ENCODE results near the gene TCFL5. TPM values are rescaled to one million over a fixed set of nuclear protein-coding genes. Genes with fewer than 3 reads are reported as not detected.

TCFL5 gene
- polyA plus RNA-seq (2014; cell fraction: cytosol; rRNA removed): 17.7 and 18.7 TPM in 2 replicates
- polyA plus RNA-seq (2014; cell fraction: nucleus; rRNA removed): 12.5 and 14.3 TPM in 2 replicates

DNA sequence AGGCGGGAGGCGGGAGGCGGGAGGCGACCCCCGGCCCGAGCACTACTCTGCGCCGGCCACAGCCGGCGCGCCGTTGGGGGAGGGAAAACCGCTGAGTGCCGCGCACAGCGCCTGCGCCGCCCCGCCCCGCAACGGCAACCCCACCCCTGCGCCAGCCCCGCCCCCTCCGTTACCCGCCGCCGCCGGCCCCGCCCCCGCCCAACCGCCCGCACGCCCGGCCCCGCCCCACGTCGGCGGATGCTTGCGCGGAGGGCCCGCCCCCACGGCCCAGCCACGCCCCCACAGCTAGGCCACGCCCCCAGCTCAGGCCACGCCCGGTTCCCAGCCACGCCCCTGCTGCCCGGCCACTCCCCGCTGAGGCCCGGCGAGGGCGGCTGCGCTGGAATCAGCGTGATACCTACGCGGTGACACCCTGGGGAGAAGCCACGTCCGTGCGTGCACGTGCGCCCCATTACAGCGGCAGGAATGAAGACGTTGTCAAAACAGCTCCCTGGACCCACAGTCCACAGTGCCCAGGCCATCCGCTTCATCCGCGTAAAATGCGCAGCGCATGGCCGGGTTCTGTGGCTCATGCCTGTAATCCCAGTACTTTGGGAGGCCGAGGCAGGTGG, at the start of gene TCFL5:
Gene TCFL5, minus strand, starts transcription at position 97 of the 611 bp plus-strand sequence. CDS start 152 bp downstream, outside the sequence.
- peak; percentile 89 for DNase-seq (ENCODE audit: low spot score)

DNA sequence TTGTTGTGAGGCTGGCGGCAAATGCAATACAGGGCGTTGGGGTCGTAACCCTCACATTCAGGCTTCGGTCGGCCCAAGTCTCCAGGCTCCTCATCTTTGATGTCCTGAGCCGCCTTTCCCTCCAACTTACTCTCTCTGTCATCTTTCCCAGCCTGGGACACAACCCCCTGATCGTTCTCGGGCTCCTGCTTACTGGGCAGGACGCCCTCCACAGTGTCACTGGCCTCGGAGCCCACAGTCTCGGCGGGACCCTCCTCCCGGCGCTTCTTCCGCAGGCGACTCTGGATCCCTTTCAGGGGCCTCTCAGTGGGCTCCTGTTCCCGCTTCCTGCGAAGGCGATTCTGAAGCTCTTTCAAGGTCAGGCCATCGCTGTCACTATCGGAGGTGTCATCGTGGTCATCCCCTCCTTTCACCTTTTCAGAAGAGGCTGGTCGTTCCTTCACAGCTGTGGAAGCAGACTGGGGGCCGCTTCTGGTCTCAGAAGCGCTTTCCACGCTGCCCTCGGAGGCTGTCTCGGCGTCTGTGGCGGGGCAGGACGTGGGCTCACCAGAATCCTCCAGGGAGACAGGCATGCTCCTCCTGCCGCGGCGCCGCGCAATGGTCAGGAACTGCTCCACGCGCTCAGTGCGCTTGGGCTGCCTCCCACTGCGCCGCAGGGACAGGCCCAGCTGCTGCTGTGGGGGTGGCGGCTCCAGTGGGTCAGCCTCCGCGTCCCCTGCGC, 49.3 kb upstream of the TCFL5 start:
- DNase-seq (ENCODE audit: low spot score): no peak

DNA sequence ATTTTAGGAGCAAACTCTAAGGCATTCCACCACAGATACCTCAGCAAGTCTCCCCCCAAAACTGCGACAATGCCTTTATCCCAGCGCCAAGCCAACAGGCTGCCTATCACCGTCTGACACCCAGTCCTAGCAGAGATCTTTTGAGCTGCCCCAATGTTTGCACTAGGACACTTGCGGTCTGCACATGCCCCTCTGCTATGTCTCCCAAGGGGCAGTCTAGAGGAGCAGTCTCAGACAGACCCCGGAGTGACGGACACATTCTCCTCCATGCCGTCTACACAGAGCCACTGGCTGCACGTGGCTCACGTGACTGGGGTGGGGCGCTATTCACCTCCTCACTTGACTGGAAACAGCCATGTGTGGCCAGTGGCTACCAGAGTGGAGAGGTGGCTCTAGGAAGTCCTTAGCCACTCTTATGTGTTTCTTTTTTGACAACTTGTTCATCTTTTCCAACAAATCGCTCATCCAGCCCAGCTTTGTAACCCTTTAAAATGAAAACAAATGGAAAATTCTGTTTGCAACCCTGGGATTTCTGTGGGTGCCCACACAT, 48.7 kb upstream of the TCFL5 start:
- no peak for DNase-seq (ENCODE audit: low spot score)

DNA sequence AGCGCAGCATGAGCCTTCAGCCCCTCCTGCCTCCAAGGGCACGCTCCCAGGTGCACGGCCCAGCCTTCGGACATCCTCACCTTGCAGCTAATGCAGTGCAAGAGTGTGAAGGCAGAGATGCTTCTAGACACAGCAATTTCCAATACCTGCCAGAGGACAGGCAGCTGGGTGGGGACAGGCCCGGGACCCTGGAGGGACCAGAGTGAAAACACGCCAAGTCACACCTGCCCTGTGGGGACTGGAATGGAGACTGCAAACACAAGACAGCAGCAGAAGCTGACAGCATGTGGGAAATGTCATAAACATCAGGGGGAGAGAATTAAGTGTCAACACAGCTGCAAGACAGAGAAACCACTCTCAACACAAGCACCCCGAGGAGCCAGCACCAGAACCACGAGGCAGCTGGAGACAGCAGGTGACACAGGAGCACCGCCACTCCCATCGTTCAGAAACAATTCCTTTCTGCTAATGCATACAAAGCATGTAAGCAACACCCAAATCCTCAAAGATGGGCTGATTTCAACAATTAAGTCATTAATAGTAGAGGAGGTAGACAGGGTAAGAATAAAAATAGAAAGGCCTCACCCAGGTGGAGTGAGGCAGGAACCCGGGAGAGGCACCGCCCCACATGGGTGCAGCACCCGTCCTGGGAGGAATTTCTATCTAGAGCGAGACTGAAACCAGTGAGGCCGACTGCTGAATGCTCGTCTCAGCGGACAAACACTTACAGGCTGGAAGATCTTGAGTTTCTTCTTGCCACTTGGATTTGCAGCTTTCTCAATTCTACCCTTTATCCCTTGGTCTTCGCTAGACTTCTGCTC, 47.6 kb upstream of the TCFL5 start:
- DNase-seq (ENCODE audit: low spot score): no peak

DNA sequence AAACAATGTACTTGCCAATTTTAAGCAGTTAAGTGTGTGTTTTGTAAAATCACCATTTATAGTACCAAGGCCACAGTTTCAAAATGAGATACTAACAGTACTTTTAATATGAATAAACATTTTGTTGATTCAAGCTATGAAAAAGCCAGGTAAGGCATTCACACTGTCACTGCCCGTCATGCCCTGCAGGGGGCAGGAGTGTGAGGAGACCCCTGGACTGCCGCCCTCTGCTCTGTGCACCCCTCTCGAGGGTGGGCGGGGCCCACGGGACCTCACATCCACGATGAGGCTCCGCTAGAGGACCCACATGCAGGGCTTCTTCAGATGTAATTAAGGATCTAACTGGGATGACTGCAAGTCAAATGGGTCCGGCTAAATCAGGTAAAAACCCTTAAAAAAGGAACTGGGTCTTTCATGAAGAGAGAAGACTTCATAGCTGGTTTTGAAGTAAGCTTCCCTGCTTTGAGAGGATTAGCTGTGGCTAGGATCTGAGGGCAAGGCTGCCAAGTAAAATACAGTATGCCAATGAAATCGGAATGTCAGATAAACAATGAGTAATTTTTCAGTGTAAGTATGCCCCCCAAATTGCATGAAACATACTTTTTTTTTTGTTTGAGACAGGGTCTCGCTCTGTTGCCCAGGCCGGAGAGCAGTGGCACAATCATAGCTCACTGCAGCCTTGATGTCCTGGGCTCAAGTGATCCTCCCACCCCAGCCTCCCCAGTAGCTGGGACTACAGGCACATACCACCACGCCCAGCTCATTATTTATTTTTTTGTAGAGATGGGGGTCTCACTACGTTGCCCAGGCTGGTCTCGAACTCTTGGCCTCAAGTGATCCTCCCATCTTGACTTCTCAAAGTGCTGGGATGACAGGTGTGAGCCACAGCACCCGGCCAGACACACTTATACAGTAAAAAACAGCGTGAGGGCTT, 46.0 kb upstream of the TCFL5 start:
- DNase-seq (ENCODE audit: low spot score): no peak

DNA sequence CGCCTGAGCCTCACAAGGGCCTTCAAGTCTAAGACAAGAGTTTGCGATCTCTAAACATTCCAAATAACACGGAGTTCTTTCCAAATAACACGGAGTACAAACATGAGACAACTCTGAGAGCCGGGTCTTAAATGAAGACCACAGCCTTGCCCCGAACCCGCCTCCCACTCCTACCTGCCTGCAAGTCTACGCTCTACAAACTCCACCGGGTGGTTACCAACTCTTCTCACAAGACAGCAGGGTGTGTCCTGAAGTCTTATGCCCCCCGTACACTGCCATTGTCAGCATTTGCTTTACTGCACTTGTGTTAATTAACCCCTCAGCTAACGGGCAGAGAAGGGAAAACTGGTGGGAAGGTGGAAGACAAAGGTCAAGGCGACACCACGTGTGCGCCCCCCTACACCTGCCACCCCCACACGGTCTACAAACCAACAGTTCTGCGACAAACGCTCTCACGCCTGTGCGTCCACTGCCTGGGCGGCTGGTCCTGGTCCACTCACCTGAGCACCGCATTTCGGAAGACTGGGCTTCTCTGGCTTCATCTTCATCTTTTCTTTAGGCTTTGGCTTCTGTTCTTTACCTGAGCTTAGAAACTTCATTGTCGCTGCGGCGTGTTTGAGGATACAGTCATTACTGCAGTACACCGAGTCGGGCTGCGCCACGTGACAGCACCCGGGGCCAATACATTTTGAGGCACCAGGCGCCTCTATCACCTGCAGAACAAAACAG, 45.2 kb upstream of the TCFL5 start:
- no peak for DNase-seq (ENCODE audit: low spot score)

DNA sequence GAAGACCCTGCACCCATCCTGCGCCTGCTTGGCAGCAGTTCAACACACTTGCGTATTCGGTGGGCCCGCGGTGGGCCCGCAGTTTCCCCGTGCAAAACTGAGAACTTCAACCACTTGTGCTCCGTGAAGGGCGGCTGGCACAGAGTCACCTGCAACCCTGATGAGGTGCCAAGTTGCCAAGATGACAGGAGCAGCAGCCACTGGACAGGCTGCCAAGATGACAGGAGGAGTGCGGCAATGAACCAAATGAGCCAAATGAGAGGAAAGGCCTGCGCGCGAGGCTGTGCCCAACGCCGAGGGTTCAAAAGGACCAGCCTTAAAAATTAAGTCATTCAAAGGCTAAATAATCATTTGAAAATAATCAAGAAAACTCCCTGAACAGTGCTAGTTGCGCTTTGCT, 44.6 kb upstream of the TCFL5 start:
- DNase-seq (ENCODE audit: low spot score): no peak

DNA sequence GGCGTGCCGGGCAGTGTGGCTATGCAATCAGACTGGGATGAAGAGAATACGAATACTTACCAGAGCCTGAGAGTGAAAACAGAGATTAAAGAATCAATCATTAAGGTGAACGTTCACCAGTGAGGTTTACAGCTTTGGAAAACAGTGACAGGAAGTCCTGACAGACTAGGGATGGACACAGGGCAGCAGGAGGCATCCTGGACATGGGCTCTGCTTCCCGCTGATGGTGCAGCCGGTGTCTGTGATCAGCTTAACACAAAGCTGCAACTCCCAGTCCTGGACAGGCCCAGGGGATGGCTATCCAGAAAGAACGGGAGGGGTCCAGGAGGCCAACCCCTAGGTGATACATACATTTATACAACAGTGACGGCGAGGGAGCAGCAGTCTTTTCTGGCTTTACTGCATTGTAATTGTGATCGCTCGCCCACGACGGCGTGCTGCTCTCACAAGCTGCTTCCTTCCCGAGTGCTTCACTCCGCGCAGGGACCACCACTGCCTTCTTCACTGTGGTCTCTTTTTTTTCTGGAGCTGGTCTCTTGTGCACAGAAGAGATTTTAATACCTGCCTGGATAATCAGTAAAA, 44.0 kb upstream of the TCFL5 start:
- no peak for DNase-seq (ENCODE audit: low spot score)

DNA sequence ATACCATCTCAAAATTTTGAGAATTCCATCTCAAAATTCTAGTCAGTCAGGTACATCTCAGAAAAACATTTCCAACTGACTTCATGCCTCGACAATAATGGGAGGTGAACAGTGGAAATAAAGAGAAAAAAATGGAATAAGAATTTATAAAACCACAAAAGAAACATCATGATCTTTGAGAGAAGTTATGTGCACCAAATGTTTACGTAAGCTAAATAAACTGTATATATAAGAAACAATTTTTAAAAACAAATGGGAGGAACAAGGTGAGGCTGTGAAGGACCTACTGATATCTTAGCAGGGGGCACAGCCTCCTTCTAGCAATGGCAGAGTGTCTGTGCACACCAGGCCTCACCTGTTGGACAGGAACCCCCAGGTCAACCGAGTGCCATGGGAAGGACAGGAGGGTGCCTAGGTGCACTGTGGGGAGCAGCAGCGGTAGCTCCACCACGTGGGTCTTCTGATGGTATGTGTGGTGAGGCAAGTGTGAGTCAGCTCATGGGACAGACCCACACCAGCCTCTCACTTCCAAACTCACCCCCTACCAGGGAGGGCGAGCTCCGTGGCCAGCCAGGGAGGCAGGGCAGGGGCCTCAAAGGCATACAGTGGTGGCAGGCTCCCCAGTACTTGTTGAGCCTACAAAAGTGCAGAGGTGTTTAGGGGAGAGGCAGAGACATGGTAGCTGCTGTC, 41.4 kb upstream of the TCFL5 start:
- DNase-seq (ENCODE audit: low spot score): no peak

DNA sequence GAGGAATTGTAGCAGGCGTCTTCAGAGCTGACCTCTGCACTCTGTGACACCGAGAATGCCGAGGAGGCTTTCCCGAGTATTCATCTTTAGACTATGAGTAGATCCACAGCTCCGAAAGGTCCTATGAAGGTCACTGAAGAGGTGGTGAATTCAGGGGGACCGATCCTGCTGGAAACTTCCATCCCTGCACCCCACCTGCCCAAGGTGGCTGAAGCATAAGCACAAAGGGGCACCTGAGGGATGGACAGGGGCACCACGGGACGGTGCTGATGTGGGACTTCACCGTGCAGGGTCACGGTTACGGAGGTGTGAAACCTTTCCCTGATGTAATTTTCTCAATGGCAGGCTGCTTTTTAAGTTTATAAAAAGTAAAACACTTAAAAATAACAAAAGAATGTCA, 40.3 kb upstream of the TCFL5 start:
- DNase-seq (ENCODE audit: low spot score): no peak

DNA sequence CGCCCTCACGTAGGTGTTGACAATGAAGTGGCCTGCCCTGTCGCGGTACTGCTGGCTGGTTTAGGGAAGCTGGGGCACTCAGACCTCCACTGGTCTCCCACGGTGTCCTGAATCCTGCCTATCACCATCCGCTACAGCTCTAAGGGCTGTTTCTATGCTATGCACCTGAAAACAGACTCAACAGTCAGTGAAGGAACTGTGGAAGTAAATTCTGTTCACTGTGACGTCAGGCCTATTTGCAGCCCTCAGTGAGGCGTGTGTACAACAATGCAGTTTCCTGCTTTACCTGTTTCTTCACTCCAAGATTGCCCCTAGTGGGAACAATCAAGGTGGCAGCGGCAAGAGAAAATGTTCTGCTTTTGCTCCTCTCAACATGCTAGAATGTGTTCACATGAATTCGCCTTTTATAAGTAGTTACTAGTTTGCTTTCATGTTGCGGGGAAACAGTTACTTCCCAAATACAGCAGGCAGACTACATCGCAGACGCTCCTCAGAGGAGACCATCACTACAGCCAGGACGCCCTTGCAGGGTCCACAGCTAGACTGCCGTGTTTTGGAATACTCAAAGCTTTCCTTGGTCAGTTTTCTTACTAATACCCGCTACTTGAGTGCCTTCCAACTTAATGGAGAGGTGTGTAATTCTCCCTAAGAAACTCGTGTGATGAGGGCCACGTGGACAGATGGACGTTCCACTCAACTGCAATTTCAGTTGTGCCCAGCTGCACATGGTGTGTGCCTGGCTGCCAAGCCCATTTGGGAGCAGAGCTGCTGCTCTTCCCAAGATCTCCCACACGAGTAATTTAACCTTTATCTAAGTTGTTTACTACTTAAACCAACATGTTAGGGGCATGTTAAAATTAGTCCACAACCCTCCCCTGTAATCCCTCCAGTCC, 39.3 kb upstream of the TCFL5 start:
- no peak for DNase-seq (ENCODE audit: low spot score)

DNA sequence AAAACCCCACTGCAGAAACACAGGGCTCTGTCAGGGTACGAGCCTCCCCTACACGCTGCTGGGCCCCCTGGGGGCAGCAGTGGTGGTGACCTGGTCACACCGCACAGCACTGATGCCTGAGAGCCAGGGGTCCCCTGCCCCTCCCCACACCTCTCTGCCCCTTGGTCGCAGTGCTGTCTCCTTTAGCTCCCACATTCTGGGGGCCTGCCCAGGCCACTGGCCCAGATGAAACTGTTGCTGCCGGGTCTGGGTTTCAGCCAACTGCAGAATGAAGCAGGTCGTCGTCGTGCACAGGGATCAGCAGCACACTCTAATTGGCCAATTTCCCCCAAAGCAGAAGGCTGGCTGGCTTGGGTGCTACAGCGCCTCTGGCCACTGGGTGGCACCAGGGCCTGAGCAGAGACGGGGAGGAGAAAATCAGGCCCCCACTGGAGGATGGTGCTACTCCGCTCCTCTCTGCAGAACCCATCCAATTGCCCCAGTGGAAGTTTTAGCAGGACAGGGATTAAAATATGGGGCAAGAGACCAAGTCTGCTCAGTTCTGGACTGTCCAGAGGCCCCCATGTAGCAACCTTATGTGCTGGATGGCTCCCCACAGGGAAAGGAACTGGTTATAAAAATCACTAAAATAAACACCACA, 38.5 kb upstream of the TCFL5 start:
- DNase-seq (ENCODE audit: low spot score): peak; percentile 79

DNA sequence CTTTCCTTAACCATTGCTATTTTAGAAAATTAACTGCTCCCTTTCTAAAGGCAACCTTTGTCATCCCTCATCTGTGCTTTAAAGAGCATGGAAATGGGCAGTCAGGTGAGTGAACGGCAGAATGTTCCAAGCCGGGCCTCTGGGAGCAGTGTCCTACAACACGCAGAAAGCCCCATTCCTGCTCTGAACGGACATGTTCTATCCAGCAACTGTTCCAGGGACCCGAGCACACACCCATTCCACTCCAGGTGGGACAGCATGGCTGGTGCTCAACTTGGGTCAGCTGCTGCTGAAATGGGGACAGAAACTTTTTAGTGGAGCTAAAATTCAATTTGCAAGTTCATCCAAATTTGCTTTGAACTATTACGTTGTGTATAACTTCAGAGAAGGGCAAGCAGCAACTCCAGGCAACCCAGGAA, 38.0 kb upstream of the TCFL5 start:
- no peak for DNase-seq (ENCODE audit: low spot score)

DNA sequence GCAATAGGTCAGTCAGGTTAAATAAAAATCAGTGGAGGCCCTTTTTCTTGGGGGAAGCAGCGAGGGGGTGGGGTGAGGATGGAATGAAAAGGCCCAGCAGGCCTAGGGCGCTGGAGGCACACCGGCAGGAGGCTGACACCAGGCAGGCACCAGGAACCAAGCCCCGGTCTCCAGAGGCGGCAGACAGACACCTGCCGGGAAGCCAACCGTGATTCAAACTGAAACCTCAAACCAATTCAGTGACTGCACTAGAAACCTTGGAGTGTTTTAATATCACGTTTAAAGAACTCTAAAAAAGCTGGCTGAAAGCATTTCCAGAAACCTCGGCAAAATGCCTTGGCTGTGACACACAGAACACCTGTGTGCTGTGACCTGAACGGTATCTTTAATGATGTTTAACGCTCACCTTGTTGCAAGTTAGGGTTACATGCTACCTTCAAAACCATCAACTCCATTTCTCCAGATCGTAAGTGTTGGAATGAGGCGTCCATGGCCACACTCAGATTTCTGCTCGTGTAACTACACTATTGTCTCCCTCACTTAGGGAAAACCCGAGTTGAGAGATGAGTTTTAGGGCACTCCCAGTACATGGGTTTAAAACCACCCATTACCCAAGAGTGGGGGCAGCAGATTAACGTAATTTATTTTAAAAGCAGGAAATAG, 37.5 kb upstream of the TCFL5 start:
- no peak for DNase-seq (ENCODE audit: low spot score)

DNA sequence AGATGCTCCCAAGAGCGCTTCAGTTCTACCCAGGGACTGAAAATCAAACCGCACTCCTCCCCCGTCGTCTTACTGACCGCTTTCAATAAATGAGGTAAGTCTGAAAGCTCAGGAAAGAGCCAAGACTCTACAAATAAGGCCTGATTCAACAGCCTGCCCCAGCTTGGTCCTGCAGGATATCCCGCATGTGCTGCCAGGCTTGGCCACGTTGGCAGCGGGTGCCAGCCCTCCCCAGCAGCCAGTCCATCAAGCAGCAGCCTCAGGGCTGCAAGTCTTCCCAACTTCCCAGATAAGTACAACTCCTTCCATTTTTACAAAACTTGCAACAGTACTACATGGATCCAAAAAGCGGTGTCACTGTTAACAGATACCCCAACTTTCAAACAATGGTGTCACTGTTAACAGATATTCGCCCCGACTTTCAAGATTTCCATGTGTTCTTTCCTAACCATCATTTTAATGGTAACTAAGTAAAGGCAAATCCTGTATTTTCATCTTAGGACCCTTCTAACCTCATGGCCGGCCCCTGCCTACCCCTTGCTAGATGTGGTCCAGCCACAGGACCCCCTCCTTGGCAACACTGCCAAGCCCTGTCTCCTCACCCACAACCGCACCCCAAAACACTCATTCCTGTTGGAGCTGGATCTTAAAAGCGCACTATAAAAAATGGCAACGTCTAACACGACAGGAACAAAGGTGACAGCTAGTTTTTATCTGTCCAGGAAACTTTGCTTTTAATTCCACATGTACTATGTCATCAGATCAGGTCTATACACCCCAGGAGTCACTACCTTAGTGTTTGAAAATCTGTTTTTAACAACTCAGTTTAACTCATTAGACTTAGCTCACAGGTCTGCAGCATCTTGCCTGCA, 36.7 kb upstream of the TCFL5 start:
- no peak for DNase-seq (ENCODE audit: low spot score)

DNA sequence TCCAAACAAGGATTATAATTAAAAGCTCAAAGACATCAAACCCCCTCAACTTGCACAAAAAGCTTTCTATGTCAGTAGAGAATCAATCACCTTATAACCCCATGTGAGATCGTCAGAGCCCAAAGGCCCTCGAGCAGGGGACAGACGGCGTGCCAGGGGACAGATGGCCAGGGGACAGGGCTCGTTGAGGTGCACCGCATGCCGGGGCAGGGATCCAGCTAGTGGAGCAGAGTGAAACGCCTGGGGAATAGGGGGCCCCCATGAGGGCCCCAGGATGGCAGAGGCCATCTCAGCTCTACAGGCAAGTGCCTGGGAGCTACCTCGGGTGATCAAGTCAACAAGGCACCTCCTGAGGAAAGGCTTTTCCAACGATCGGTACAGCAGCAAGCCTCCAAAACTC, 36.0 kb upstream of the TCFL5 start:
- DNase-seq (ENCODE audit: low spot score): no peak
